Sigmoid colon (tissue), 4 donors: ENCODE results near the gene WDTC1.

Experiments
- EP300 ChIP-seq, 4 donors: sonication (generic); formaldehyde crosslinking; IDR thresholded peaks; one replicate each; pipeline ENCODE4 v1.6.1; 2017; ENCODE audit warnings: antibody characterized with exemption in 4 of 4
- POLR2AphosphoS5 ChIP-seq, 4 donors: sonication (generic); formaldehyde crosslinking; IDR thresholded peaks; one replicate each; pipeline ENCODE4 v1.6.1; 2017; ENCODE audit warnings: antibody characterized with exemption in 4 of 4

DNA sequence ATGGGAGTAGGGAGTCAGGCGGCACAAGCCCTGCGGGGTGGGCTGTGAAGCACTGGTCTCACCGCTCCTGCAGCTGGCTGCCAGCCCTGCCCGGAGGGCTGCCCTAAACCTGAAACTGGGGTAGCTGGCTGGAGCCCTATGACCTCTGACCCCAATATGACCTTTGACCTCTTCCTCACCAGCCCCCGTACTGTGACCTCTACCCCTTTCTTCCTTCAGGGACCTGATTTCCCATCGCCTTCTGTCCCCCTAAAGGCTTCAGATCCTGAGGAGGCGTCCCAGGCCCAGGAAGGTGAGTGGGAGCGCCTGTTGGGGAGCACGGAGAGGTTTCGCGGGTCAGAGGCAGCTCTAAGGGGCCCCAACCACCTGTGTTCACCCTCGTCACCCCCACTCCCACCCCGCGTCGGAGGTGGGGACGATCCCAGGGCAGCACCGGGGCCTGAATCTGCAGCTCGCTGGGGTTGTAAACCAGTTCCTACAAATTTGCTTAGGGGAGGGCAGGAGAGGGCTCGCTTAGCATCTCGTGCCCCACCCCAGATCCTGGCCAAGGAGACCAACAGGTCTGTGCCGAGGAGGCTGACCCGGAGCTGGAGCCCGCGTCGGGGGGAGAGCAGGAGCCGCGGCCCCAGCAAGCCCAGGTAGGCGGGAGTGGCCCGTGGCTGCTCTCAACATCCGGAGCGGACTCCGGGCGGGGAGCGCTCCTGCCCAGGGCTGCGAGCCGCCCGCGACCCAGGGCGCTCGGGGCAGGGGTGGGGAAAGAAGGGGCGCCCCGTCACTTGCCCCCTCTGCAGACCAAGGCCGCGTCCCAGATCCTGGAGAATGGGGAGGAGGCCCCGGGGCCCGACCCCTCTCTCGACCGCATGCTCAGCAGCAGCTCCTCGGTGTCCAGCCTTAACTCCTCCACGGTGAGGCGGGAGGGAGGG, 114.7 kb downstream of the WDTC1 start:
- peak in 1 of 4 donors; percentile 15 for TF ChIP-seq POLR2AphosphoS5 (IDR thresholded peaks at IDR 0.05)
- TF ChIP-seq EP300 (IDR thresholded peaks at IDR 0.05): no peak
